Activated T-cell treated with anti-CD3 and anti-CD28 coated beads, Interleukin-2, amount 50 U/mL, for 4 hours (primary cell): ENCODE results near the gene ELF5. TPM values are rescaled to one million over a fixed set of nuclear protein-coding genes. Genes with fewer than 3 reads are reported as not detected.

Experiments used
- ATAC-seq, 2 donors: fragments of 200-7000 bp; cut with Tn5 transposase; one replicate each; pipeline ENCODE4 v1.10.0; 2021
- DNase-seq: peaks from one replicate; pipeline ENCODE4 v3.0.0-alpha.2; 2020
- H3K27me3 Mint-ChIP-seq: one replicate; pipeline ENCODE4 v1.8.0; 2021; ENCODE audit warnings: low read depth, mixed read lengths
- H3K36me3 Mint-ChIP-seq: one replicate; pipeline ENCODE4 v1.8.0; 2022; ENCODE audit warnings: mixed read lengths; ENCODE audit not compliant: insufficient read depth
- H3K4me1 Mint-ChIP-seq: one replicate; pipeline ENCODE4 v1.8.0; 2021; ENCODE audit warnings: low read depth, mixed read lengths
- H3K4me3 Mint-ChIP-seq: one replicate; pipeline ENCODE4 v1.8.0; 2021; ENCODE audit warnings: mild to moderate bottlenecking, moderate library complexity, mixed read lengths
- H3K9me3 Mint-ChIP-seq: one replicate; pipeline ENCODE4 v1.8.0; 2021; ENCODE audit warnings: mixed read lengths
- total RNA-seq, 3 donors: library from RNA; stranded (reverse); gene quantifications; one replicate each; pipeline ENCODE4 v1.2.1, GENCODE V29; 2021

Gene ELF5
- total RNA-seq, 3 donors from 2014 or later = not detected

DNA sequence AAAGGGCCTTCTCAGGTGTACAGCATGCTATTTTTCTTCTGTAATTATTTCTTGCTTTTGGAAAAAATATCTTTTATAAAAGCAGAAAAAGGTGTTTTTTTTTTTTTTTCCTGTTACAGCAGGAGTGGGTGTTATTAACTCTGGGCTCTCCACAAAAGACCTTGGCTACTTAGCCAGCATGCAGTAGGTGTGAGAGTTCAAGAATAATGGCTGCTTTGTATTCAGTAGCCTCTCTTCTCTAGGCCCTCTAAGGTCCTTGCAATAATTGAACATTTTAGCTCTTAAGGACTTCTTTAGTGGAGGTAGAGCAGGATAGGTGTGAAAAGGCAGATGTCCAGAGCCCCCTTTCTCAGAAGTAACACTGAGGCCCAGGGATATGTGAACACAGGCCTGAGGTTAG, 3.4 kb downstream of the ELF5 start:
- Mint-ChIP-seq H3K4me3 (no peak overlapping the region), H3K36me3 (no peaks in the 10 kb centered on the region), H3K27me3 (no peaks in the 10 kb centered on the region), H3K4me1 (no peaks in the 10 kb centered on the region), H3K9me3 (no peaks in the 10 kb centered on the region)
- ATAC-seq = no peak
- DNase-seq = no peak

DNA sequence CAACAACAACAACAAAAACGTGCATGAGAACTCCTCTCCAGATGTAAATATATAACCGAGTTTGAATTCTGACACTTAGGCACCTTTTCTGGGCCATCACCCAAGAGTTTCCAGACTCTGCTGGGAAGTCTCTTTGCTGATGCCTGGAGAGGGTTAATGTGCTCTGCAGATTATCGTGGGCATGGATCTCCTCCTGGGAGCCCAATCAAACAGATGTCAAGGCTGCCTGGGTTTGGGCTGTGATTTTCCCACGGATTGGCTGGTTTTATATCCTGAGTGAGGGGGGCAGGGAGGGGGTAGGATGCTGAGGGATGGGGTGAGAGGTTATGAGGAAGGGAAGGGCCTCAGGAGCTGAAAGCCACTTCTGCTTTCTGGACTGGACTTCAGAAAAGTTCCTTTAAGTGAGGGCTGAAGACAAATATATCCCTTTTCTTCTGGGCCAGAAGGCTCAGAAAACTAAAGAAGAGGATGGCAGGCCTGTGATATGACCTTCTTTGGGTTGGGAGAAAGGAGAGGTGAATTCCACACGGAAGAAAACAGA, 4.2 kb downstream of the ELF5 start:
- H3K36me3 Mint-ChIP-seq = no peaks in the 10 kb centered on the region
- no peaks in the 10 kb centered on the region for H3K4me1 Mint-ChIP-seq
- DNase-seq (no peak), ATAC-seq (no peak)
- H3K4me3 Mint-ChIP-seq = no peak overlapping the region
- H3K27me3 Mint-ChIP-seq = no peaks in the 10 kb centered on the region
- no peaks in the 10 kb centered on the region for H3K9me3 Mint-ChIP-seq

DNA sequence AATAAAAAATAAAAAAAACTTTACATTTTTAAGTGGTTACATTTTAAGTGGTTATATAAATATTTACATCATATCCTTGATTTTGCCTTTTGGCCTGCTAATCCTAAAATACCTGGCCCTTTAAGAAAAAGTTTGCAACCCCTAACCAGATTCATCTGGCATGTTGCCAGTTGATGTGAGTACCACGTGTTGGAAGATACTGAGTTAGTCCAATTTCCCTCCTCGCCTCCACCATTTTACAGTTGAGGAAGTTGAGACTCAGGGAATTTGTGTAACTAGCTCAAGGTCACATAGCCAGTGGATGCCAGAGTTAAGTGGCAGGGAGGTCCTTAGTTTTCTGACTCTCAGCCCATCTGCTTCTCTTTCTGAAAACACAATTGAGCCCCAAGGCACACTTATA, 5.1 kb downstream of the ELF5 start:
- H3K36me3 Mint-ChIP-seq = no peaks in the 10 kb centered on the region
- no peak overlapping the region for H3K4me3 Mint-ChIP-seq
- ATAC-seq (no peak), DNase-seq (no peak)
- no peaks in the 10 kb centered on the region for H3K27me3 Mint-ChIP-seq
- H3K9me3 Mint-ChIP-seq = no peaks in the 10 kb centered on the region
- H3K4me1 Mint-ChIP-seq = no peaks in the 10 kb centered on the region

DNA sequence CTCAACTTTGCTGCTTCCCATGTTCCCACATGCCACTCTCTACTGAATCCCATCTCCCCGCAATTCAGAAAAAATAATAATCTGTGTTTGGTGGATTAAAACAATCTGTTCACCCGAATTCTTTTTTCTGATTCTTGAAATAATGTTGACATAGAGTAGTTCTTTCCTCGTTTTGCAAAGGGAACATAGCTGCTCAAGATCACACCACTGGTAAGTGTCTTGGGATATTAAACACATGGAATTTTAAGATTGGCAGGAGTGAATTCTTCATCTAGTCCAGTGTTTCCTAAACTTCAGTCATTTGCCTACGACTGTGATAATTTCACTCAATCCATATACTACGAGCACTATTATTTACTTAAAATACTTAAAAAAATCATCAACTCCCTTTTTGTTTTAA, 6.0 kb downstream of the ELF5 start:
- no peak for ATAC-seq
- no peaks in the 10 kb centered on the region for H3K4me1 Mint-ChIP-seq
- no peaks in the 10 kb centered on the region for H3K9me3 Mint-ChIP-seq
- H3K36me3 Mint-ChIP-seq = no peaks in the 10 kb centered on the region
- H3K27me3 Mint-ChIP-seq = no peaks in the 10 kb centered on the region
- DNase-seq = no peak
- no peak overlapping the region for H3K4me3 Mint-ChIP-seq

GRCh38 chr11:34507156-34507555, 6.4 kb downstream of the ELF5 start:
- ATAC-seq = no peak
- no peaks in the 10 kb centered on the region for H3K4me1 Mint-ChIP-seq

DNA sequence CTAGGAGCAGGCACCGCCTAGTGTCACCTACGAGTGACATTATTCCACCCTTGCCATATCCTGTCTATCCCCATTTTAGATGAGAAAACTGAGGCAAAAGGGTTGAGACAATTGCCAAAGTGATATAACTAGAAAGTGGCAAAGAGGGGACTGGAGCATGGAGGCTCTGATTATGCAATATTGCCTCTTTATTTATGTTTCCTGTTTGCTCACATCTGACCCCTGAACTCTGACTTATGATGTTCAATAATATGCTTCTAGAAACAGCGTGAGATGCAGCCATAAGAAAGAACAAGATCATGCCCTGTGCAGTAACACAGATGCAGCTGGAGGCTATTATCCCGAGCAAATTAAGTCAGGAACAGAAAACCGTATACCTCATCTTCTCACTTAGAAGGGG, 7.7 kb downstream of the ELF5 start:
- no peak overlapping the region for H3K4me3 Mint-ChIP-seq
- no peaks in the 10 kb centered on the region for H3K9me3 Mint-ChIP-seq
- no peaks in the 10 kb centered on the region for H3K36me3 Mint-ChIP-seq
- ATAC-seq (no peak), DNase-seq (no peak)
- no peaks in the 10 kb centered on the region for H3K27me3 Mint-ChIP-seq
- H3K4me1 Mint-ChIP-seq = no peaks in the 10 kb centered on the region

More at GRCh38 chr11:34507156-34507555, 6.4 kb downstream of the ELF5 start:
- Mint-ChIP-seq H3K27me3 (no peaks in the 10 kb centered on the region), H3K36me3 (no peaks in the 10 kb centered on the region), H3K9me3 (no peaks in the 10 kb centered on the region), H3K4me3 (no peak overlapping the region)
- no peak for DNase-seq

- H3K9me3 Mint-ChIP-seq = no peaks in the 10 kb centered on the region
- ATAC-seq (no peak), DNase-seq (no peak)
- H3K4me3 Mint-ChIP-seq = no peak overlapping the region
- no peaks in the 10 kb centered on the region for H3K36me3 Mint-ChIP-seq
- no peaks in the 10 kb centered on the region for H3K4me1 Mint-ChIP-seq
- peaks cover 5% of the 10 kb centered on the region for H3K27me3 Mint-ChIP-seq
Measured at GRCh38 chr11:34502949-34503348, 10.6 kb downstream of the ELF5 start.

DNA sequence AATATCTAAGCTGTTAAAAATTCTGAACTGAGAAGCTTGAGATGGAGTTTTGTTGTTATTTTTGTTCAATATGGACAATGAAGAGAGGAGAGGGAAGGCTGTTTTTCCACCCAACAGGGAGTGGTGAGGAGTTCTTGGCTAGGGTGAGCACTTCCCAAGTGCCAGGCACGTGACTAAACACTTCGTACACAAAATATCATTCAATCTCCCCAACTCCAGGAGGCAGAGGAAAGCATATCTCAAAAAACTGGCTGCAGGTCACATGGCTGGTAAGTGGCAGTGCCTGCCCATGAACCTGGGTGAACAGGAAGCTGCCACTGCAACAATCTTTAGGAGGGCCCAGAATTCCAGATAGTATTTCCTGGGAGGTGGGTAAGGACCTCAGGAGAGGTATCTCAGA, 11.6 kb downstream of the ELF5 start:
- Mint-ChIP-seq H3K9me3 (no peaks in the 10 kb centered on the region), H3K36me3 (no peaks in the 10 kb centered on the region), H3K4me3 (no peak overlapping the region), H3K4me1 (no peaks in the 10 kb centered on the region), H3K27me3 (peaks cover 5% of the 10 kb centered on the region)
- no peak for ATAC-seq
- DNase-seq = no peak

GRCh38 chr11:34501500-34501899, 12.1 kb downstream of the ELF5 start:
- peaks cover 5% of the 10 kb centered on the region for H3K27me3 Mint-ChIP-seq
- ATAC-seq (no peak), DNase-seq (no peak)

GRCh38 chr11:34499719-34500500, 13.7 kb downstream of the ELF5 start:
- Mint-ChIP-seq H3K36me3 (no peaks in the 10 kb centered on the region), H3K27me3 (peaks cover 8% of the 10 kb centered on the region), H3K4me3 (no peak overlapping the region), H3K9me3 (no peaks in the 10 kb centered on the region), H3K4me1 (no peaks in the 10 kb centered on the region)
- ATAC-seq (no peak), DNase-seq (no peak)

More at GRCh38 chr11:34501500-34501899, 12.1 kb downstream of the ELF5 start:
- no peaks in the 10 kb centered on the region for H3K9me3 Mint-ChIP-seq
- H3K36me3 Mint-ChIP-seq = no peaks in the 10 kb centered on the region
- no peaks in the 10 kb centered on the region for H3K4me1 Mint-ChIP-seq
- no peak overlapping the region for H3K4me3 Mint-ChIP-seq

GRCh38 chr11:34495724-34496377, 17.7 kb downstream of the ELF5 start:
- Mint-ChIP-seq H3K4me3 (no peak overlapping the region), H3K4me1 (no peaks in the 10 kb centered on the region), H3K36me3 (no peaks in the 10 kb centered on the region), H3K27me3 (peaks cover 10% of the 10 kb centered on the region), H3K9me3 (no peaks in the 10 kb centered on the region)
- no peak for ATAC-seq
- DNase-seq = no peak

GRCh38 chr11:34495239-34495723, 18.3 kb downstream of the ELF5 start:
- Mint-ChIP-seq H3K4me1 (no peaks in the 10 kb centered on the region), H3K36me3 (no peaks in the 10 kb centered on the region), H3K4me3 (no peak overlapping the region), H3K27me3 (peaks cover 10% of the 10 kb centered on the region), H3K9me3 (no peaks in the 10 kb centered on the region)
- ATAC-seq (no peak), DNase-seq (no peak)

DNA sequence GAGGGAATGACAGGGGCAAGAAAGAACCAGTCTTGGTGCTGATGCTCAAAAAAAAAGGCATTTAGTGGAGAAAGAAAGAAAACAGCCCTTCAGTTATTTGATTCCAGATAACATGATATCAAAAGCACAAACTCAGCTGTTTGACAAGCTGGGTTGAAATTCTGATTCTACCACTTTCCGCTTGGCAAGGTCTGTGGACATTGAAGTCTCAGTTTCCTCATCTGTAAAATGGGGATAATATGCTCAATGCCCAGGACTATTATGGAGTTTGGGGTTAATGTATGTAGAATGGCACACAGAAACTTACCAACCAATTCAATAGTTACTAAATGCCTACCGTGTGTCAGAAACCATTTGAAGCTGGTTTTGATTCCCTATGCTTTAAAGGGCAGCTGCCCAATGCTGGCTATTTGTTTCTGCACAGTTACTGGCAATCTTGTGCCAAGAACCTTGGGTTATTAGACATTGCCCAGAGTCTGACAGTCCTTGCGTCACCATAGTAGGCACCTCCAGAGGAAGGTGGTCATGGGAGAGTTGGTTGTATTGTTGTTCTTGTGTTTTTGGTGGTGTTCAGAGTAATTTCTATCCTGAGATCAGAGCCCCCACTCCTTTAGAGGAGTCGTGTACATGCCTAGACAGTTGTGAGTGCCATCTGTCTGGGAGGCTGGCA, 19.5 kb downstream of the ELF5 start:
- Mint-ChIP-seq H3K4me1 (no peaks in the 10 kb centered on the region), H3K9me3 (no peaks in the 10 kb centered on the region), H3K4me3 (no peak overlapping the region), H3K27me3 (peaks cover 5% of the 10 kb centered on the region), H3K36me3 (no peaks in the 10 kb centered on the region)
- DNase-seq (no peak), ATAC-seq (no peak)

DNA sequence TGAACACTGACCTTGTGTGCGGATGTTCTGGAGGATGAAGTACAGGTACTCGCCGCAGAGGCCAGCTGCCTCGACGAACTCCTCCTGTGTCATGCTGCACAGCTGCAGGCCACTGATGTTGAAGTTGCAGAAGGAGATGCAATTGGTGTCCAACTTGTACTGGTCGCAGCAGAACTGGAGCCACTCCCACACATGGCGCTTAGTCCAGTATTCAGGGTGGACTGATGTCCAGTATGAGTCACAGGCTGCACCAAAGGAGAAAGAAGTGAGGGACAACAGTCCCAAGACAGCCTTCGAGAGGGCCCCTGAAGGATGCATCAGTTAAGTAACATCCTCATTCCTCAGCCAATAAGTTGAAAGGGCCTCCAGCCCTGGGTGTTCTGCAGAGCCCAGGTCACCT, 20.1 kb downstream of the ELF5 start:
- H3K36me3 Mint-ChIP-seq = no peaks in the 10 kb centered on the region
- H3K27me3 Mint-ChIP-seq = peaks cover 5% of the 10 kb centered on the region
- no peaks in the 10 kb centered on the region for H3K9me3 Mint-ChIP-seq
- DNase-seq = no peak
- H3K4me1 Mint-ChIP-seq = no peaks in the 10 kb centered on the region
- H3K4me3 Mint-ChIP-seq = no peak overlapping the region
- ATAC-seq = no peak
